HG02678 (cell line): Measurements from ENCODE around the gene PDE4D.
"Not testable (repeated sequence)": the region's sequence is repeated elsewhere in the genome, so short reads cannot be mapped to it uniquely, and the experiment has no call there.

Source experiments
- ATAC-seq: cut with Tn5 transposase; IDR thresholded peaks from one replicate; pipeline ENCODE4 v1.9.1; 2021; ENCODE audit warnings: mild to moderate bottlenecking, moderate library complexity; ENCODE audit not compliant: unreplicated experiment

Gene PDE4D

DNA sequence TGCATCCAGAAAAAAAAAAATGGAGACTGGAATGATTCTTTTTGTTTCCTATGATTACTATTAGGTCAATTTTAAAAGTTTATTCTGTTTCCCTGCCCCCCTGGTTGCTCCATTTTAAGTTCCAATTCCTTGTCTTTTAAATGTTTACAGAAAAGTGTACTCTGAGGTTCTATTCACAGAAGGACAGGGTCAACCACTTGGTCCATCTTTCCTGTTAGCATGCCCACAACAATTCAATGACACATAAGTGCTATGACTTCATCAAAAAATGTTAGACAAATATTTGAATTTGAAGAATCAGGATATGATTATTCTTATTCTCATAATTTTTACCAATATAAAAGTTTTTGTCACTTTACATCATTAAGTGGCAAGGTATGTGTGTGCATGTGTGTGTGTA, 123.7 kb downstream of the PDE4D start:
- ATAC-seq, result no peak

DNA sequence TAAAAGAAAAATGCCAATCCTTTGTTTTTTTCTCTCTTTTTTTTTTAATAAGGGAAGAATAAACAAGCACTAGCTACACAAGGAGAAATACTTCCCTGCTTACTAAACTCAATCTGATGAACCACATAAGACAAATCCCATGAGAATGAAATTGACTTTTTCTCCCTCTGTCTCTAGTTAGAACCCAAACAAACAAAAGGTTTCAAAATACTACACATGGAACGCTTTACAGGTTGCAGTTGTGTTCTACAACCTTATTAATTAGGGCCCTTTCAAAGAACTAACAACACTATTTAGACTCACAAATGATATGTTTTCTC, 124.5 kb downstream of the PDE4D start:
- ATAC-seq, result no peak

DNA sequence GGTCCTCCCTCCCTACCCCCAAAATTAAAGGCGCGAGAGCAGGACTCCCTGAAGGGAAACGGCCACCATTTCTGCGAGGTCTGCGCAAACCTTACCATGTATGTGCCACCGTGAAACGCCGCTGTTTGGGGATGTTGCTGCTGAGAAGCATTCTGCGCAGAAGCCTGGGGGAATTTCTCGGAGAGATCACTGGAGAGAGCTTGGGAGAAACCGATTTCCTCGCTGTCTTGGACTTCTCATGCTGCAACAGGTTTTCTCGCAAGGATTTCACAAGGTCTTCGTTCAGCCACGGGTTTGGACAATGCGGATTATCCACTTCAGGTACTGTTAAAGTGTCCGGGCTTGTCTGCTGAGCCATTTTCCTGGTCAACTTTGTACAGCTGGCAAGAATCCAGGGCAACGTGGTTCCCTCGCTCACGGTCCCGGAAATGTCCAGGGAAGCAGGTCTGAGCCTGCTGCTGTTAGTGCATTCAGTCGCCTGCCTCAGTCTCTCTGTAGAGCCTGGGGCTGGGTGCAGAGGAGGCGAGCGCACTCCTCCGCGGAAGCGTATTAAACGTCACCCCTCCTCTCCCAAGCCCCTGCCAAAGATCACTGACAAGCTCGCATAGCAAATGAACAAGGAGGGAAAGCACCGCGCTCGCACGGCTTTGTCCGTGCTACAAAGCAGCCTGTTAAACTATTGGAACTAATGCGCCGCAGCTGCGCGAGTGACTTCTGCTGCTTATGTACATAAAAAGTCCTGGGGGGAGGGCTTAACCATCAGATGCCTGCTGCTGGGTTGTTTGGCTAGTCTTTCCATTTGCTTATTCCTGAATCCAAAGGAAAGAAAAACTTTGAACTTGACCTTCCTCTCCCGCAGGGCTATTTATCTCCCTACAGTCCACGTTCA, 125.1 kb downstream of the PDE4D start:
- no peak for ATAC-seq

DNA sequence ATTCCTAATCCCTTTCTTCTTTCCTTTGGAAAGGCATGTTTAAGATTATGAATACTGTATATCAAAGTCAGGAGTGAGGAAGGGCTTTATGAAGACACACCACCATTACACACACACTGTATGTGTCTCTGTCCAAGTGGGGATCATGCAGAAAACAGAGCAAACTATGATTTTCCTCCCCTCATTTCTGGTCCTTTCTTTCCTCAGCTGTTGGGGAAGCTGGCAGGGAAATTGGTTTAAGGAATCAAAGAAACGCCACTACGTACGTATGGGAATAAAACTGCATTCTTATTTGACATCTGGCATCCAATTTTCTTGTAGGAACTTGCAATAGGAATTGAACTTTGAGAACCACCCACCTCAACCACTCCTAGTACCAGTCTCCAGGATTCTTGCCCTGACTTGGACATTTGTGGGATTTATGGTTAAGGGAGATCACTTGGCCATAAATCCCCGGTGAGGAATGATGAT, 125.8 kb downstream of the PDE4D start:
- no peak for ATAC-seq

DNA sequence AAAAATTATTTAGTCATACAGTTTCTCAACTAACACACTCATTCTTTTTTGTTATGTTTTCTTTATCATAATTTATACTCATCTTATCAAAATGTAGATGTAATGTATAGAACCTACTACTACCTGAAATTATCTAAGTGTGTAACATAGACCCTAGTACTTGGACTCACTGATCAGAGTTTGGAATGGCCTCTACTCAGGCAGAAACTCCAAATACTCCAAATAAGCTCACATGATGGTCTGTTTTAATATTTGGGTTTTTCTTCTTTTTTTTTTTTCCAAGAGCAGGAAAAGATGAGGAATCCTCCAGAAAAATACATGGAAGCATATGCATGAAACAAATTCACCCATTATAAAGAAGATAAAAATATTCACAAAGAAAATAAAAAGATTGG, 126.3 kb downstream of the PDE4D start:
- ATAC-seq, result no peak

DNA sequence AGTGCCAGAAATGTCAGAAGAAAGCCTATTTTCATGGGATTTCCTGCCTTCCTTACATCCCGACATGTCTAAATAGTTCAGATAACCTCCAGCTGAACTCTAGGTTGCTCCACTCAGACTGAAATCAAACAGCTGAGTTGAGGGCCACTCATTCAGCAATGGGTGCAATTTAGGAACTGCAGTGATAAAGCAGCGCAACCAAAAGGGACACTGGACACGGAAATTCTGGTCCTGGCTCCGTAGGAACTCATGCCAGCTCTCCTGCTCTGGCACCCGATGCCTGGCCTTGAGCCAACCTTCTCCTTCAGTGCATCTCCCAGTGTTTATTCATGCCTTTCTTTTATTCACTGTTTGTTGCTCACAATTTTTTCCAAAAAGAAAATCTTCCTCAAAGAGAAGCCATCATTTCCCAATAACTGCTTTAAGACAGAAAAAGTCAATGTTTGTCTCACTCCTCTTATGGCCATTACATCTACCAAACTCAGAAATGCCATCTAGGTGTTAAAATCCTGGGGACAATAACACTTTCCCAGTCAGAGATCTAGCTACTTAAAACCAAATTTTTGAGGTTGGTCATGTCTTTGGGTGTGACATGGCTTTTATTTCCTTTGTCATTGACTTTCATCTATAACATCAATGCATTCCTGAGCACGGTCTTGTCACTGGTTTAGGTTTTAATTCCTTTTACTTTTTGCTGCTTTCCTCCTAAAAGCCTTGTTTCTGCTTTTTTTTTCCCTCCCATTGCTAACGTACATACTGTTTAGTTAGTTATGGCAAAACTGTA, 126.9 kb downstream of the PDE4D start:
- ATAC-seq, result no peak

DNA sequence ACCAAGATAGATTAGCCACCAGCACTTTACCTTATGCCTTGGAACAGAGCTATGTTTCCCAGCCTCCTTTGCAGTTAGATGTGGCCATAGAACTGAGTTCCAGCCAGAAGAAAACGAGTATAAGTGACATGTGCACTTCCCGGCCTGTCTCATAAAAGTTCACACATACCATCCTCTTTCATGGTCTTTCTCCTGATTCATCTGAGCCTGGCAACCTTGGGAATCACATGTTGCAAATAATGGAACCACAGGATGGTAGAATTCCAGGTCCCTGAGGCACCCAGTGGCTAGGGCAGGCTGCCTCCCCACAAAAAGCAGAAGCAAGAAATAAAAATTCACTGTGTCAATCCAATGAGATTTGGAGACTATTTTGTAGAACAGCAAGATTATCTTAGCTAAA, 128.1 kb downstream of the PDE4D start:
- ATAC-seq, result no peak

DNA sequence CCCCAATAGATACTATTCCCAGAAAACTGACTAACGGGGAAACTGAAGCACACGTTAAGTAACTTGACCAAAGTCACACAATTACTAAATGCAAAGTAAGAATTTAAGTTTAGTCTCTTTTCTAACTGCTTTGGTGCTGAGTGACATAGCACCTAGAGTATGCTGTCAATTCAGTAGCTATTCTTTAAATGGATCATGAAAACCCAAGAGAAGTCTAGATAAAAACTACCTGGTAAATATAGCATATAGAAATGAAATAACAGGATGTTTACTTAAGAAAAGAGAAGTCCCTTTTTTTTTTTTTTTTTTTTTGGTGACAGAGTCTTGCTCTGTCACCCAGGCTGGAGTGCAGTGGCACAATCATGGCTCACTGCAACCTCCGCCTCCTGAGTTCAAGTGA, 129.2 kb downstream of the PDE4D start:
- ATAC-seq, result no peak

DNA sequence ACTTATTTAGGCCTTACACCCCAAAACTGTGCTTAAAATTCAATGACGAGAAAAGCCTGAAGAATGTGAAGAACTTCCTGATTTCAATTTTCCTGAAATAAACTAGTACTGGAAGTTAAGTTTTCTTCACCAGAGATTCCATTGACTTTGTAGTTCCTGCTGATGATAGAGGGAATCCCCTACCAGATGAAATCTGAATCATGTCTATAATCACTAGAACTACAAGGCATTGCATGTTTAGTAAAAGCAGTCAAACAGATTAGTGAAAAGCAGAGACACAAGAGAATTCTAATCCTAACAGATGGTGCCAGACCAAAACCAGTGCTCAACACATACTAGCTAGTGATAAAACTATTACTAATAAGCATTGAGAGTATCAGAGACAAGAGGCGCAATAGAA, 130.0 kb downstream of the PDE4D start:
- no peak for ATAC-seq

DNA sequence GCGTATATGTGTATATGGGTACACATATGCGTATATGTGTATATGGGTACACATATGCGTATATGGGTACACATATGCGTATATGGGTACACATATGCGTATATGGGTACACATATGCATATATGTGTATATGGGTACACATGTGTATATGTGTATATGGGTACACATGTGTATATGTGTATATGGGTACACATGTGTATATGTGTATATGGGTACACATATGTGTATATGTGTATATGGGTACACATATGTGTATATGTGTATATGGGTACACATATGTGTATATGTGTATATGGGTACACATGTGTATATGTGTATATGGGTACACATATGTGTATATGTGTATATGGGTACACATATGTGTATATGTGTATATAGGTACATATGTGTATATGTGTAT, 131.3 kb downstream of the PDE4D start:
- not testable (repeated sequence) for ATAC-seq

DNA sequence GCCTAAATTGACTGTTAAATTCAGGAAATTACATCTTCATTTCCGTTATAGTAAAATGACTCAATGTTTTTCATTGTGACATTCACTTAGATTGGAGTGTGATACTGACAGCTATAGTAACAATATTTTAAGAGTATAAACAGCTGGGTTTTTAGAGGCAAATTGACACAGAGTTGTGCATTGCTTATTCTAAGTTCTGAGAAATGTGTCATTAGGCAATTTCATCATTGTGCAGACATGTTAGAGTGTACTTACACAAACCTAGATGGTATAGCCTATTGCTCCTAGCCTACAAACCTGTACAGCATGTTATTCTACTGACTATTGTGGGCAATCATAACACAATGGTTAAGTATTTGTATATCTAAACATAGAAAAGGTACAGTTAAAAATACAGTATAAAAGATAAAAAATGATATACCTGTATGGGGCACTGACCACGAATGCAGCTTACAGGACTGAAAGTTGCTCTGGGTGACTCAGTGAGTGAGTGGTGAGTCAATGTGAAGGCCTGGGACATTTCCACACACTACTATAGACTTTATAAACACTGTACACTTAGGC, 132.7 kb downstream of the PDE4D start:
- ATAC-seq, result no peak

DNA sequence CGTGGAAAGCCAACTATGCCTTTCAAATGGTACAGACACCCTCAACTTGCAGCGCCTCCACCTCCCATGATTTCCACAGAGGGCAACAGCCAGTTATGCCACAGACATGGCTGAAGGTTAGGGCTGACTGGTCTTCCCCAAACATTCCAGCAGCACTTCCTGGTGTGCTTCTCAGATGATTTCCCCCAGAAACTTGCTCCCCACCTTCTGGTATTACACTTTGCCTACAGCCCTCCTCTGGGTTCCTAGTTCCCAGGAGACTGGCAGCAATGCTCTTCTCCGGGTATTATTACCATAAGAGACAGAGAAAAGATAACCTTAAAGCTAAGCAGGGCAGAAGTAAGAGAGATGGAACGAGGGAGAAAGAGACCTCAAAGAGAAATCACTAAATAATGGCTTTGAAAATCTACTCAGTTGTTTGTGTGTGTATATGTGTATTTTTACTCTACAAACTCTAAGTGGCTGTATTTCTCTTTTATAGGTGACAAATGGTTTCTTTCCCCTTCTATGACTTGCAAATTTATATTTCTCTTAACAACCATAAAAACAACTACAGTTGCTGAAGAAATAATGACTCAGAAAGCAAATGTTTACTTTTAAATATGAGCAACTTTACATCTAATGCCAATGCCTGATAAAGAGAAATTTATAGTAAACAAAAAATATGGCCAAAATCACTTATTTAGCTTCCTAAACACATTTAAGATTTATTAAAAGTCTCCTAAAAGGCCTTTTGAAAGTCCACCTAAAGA, 133.8 kb downstream of the PDE4D start:
- ATAC-seq, result no peak

DNA sequence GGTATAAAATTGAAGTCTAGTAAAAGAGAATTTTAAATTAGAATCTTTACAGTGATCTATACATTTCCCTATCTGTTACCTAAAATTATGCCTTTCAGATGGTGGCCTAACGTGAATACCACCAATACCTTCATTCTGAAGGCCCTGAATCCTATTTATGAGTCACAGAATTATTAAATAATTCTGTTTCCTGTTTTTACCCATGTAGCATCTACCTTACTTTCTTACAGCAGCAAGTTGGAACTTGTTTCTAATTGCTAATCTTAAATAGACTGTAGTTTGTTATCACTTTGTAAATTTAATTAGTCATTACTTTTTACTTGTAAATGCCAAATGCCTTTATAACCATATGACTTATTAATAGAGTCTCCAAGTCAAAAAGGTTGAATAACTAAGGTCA, 135.0 kb downstream of the PDE4D start:
- ATAC-seq, result no peak

DNA sequence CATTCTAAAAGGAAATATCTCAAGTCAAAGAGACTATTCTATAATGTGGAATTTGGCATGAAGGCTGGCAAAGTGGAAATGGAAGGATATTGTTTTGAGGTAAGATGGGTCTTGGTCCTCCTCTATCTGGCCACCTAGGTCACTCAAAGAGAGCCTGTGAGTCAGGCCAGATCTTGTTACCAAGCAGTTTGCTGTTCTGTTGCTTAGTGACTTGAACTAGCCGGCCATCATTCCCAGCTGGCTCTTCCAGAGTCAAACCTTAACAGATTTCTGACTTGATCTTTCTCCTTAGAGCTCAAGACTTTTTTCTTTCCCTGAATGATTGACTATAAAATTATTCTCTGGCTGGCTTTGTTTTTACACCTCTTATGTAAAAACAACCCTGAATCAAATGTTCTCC, 136.1 kb downstream of the PDE4D start:
- no peak for ATAC-seq

DNA sequence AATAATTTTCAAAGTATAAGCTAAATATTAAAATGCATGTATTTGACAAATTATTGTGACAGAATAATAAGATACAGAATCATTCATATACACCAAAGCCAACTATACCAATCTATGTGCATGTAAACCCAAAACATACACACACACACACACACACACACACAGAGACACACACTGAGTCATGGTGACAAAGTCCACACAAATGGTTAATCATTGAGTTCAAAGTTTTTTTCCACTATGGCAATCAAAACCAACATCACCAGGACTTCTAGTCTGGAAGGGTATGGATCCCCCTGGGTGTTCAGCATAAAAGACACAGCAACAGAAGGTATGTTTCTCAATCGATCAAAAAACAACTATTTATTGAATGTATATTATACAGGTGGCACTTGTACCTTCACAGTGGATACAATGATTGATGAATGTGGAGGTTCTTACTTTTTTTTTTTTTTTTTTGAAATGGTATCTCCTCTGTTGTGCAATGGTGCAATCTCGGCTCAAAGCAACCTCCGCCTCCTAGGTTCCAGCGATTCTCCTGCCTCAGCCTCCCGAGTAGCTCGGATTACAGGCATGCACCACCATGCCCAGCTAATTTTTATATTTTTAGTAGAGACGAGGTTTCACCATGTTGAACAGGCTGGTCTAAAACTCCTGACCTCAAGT, 137.0 kb downstream of the PDE4D start:
- no peak for ATAC-seq

DNA sequence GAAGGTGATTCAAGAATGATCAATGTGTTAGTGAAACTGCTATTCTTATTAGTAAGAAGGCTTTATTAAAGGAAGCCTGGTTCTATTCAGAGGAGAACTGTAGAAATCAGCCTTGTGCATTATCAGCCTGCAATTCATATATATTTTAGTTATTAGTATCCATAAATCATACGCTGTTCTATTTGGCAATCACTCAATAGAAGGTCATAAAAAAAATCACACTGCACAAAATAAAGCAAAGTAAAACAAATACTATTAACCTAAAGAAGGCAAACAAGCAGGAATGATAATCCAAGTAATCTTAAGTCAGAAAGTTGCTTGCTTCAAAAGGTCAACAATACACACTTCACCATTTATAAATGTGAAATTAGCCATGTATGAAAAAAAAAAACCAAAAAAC, 138.1 kb downstream of the PDE4D start:
- no peak for ATAC-seq

DNA sequence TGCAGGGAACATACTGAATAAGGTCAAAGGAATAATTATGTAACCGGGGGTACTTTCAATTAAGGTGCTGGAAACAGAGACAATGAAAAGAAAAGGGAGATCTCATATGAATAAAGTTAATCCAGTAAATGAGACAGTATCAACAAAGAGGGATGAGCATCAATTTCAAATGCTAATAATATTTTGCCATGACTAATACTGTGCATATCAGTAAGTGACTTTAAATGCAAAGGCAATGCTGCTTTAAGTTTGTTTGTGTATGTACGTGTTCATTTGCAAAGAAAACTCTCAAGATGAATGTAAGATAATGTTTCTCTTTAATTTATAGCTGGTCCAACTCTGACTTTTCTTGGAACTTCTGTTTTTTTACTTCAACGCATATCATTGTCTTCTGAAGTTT, 139.9 kb downstream of the PDE4D start:
- ATAC-seq, result no peak

DNA sequence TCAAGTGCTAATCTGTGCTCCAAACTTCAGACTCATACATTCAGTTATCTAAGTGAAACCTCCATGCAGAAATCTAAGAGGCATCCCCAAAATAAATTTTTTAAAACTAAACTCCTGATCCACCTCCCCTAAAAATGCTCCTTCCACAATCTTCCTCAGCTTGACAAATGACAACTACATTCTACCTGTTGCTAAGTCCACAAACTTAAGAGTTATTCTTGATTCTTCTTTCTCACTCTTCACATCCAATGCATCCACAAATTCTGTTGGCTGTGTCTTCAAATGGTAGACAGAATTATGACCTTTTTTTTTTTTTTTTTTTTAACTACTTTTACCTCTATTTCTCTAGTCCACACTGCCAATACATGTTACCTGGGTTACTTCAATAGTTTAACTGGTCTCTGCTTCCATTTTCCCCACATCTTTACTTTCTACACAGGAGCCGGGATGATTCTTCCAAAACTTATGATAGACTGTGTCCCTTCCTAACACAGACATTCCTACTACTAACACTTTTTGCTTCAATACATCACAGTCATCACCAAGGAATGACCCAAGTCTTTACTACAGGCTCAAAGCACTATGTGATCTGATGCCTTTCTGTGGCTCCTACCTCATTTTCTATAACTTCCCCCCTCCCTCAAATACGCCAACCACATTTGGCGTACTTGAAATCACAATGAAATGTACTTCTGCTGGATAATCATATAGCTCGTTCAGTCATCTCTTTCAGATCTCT, 143.6 kb downstream of the PDE4D start:
- ATAC-seq, result no peak

DNA sequence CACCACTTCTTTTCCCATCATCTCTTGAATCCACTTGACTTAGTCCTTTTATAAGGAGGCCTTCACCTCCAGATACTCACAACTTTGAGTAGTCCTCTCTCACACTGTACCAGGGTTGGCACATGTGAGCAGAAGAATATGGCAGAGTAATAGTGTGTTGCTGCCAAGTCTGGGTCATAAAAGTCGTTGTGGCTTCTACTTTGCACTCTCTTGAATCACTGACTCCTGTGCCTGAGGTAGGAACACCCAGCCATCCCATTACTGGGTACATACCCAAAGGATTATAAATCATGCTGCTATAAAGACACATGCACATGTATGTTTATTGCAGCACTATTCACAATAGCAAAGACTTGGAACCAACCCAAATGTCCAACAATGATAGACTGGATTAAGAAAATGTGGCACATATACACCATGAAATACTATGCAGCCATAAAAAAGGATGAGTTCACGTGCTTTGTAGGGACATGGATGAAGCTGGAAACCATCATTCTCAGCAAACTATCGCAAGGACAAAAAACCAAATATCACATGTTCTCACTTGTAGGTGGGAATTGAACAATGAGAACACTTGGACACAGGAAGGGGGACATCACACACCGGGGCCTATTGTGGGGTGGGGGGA, 145.4 kb downstream of the PDE4D start:
- ATAC-seq, result not testable (repeated sequence)
